GM18507 (cell line): ENCODE results near the gene GIGYF2.

Source experiments
- DNase-seq: peaks from one replicate; pipeline ENCODE4 v3.0.0; 2011; ENCODE audit warnings: low read depth; ENCODE audit not compliant: insufficient read length; ENCODE audit errors: extremely low spot score
- FAIRE-seq: peaks from 2 replicates; lab custom pipeline; 2011; peaks lifted over from hg19 to GRCh38; lab: Jason Lieb, UNC

Gene GIGYF2

GRCh38 chr2:232744963-232745362 is 47.8 kb downstream of the GIGYF2 start:
- DNase-seq (no peak), FAIRE-seq (no peak)

GRCh38 chr2:232748038-232748437 is 50.9 kb downstream of the GIGYF2 start:
- FAIRE-seq (no peak), DNase-seq (no peak)

GRCh38 chr2:232749331-232749730 is 52.2 kb downstream of the GIGYF2 start:
- FAIRE-seq = no peak

GRCh38 chr2:232750135-232750671 is 53.1 kb downstream of the GIGYF2 start:
- FAIRE-seq (no peak), DNase-seq (no peak)

More at GRCh38 chr2:232749331-232749730, 52.2 kb downstream of the GIGYF2 start:
- DNase-seq = no peak

- FAIRE-seq = no peak
- DNase-seq = no peak
Measured at GRCh38 chr2:232757905-232758304, 60.8 kb downstream of the GIGYF2 start.

- FAIRE-seq (peak; percentile 45), DNase-seq (no peak)
Measured at GRCh38 chr2:232761301-232761907, 64.3 kb downstream of the GIGYF2 start.

- DNase-seq (no peak), FAIRE-seq (peak; percentile 33)
Measured at GRCh38 chr2:232767866-232768265, 70.7 kb downstream of the GIGYF2 start.

GRCh38 chr2:232770207-232770606 is 73.1 kb downstream of the GIGYF2 start:
- DNase-seq (no peak), FAIRE-seq (no peak)

GRCh38 chr2:232771870-232772269 is 74.7 kb downstream of the GIGYF2 start:
- DNase-seq = no peak
- peak; percentile 36 for FAIRE-seq

- DNase-seq (no peak), FAIRE-seq (peak; percentile 95)
Measured at GRCh38 chr2:232772531-232772930, 75.4 kb downstream of the GIGYF2 start.

GRCh38 chr2:232773815-232774214 is 76.7 kb downstream of the GIGYF2 start:
- FAIRE-seq (peak; percentile 80), DNase-seq (no peak)

- no peak for DNase-seq
- no peak for FAIRE-seq
Measured at GRCh38 chr2:232776435-232776834, 79.3 kb downstream of the GIGYF2 start, which contains the start of gene KCNJ13. KCNJ13 (minus strand) TSS chr2:232776565; CDS start chr2:232771362, 5,203 bp downstream.

- DNase-seq (no peak), FAIRE-seq (no peak)
Measured at GRCh38 chr2:232777276-232777675, 80.1 kb downstream of the GIGYF2 start.

- no peak for FAIRE-seq
- no peak for DNase-seq
Measured at GRCh38 chr2:232779465-232779864, 82.3 kb downstream of the GIGYF2 start.

- no peak for DNase-seq
- no peak for FAIRE-seq
Measured at GRCh38 chr2:232779934-232780333, 82.8 kb downstream of the GIGYF2 start.

GRCh38 chr2:232781765-232782164 is 84.6 kb downstream of the GIGYF2 start:
- DNase-seq (peak; percentile 50), FAIRE-seq (peak; percentile 86)

- FAIRE-seq (no peak), DNase-seq (no peak)
Measured at GRCh38 chr2:232783278-232783677, 86.1 kb downstream of the GIGYF2 start.

GRCh38 chr2:232787806-232788205 is 90.7 kb downstream of the GIGYF2 start:
- DNase-seq (no peak), FAIRE-seq (no peak)

- FAIRE-seq (no peak), DNase-seq (no peak)
Measured at GRCh38 chr2:232789082-232789481, 92.0 kb downstream of the GIGYF2 start.

GRCh38 chr2:232791518-232791917 is 94.4 kb downstream of the GIGYF2 start:
- FAIRE-seq (no peak), DNase-seq (no peak)

GRCh38 chr2:232793271-232793670 is 96.1 kb downstream of the GIGYF2 start:
- DNase-seq (no peak), FAIRE-seq (no peak)
